D341Med (cell line): ENCODE data around the gene OSGIN1.

Experiments used
- DNase-seq: peaks from one replicate; pipeline ENCODE4 v3.0.0; 2012; ENCODE audit warnings: low spot score

OSGIN1 gene, protein sequence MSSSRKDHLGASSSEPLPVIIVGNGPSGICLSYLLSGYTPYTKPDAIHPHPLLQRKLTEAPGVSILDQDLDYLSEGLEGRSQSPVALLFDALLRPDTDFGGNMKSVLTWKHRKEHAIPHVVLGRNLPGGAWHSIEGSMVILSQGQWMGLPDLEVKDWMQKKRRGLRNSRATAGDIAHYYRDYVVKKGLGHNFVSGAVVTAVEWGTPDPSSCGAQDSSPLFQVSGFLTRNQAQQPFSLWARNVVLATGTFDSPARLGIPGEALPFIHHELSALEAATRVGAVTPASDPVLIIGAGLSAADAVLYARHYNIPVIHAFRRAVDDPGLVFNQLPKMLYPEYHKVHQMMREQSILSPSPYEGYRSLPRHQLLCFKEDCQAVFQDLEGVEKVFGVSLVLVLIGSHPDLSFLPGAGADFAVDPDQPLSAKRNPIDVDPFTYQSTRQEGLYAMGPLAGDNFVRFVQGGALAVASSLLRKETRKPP

DNA sequence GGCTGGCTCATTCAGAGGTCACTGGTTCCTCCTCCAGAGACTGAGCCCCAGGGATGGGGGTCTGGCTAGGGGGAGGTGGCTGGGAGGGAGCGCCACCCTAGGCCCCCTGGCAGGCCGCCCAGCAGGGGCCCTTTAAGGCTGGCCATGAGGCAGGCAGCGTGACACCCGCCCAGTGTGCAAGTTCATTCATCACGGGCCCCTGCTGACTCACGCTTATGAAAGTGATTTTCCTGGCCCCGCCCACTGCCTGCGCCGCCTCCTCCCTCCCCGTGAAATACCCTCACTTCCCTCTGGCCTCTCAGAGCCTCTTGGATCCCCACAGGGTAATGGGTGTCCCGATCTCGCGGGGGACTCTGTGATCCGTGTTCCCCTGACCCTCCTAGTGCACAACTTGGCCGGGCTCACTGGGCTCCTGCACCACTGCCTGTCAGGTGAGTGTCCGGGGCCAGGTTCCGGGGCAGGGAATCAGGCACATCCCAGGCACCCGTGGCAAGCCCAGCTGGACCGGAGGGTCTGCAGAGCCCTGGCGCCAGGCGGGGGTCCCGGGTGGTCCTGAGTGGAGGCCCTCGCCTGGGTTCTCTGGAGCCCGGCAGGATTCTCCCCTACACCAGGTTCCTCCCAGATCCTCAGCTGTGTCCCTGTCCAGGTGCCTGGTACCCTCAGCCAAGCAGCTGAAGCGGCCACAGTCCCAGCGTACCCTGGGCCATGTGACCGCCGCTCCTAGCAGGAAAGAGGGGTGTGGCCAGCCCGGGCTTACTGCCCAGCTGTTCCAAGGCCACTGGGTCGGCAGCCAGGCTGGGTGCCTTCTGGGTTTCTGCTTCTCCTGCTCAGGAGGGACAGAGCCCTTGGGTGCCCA is at the start of gene OSGIN1:
Gene OSGIN1 (plus strand): TSS at position 301 of the 856 bp plus-strand sequence. CDS start 4,432 bp downstream, outside the sequence.
- peak; percentile 84 for DNase-seq

DNA sequence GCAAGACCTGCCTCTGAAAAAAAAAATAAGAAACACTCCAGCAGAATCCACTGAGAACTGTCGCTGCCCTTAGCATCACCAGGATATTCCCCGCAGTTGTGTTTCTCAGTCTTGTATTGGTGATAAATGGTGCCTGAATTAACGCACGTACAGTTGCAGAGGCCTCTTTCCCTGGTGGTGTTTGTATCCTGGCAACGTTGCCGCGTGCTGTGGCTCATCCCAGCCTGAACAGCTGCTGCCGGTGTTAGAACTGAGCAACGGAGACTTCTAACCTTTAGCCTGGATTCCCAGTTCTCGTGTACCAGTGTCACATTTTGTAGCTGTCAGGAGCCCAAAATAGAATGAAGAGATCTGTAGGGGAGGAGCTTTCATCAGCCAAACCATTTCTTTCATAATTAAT is 49.3 kb upstream of the OSGIN1 start:
- DNase-seq: peak; percentile 59

DNA sequence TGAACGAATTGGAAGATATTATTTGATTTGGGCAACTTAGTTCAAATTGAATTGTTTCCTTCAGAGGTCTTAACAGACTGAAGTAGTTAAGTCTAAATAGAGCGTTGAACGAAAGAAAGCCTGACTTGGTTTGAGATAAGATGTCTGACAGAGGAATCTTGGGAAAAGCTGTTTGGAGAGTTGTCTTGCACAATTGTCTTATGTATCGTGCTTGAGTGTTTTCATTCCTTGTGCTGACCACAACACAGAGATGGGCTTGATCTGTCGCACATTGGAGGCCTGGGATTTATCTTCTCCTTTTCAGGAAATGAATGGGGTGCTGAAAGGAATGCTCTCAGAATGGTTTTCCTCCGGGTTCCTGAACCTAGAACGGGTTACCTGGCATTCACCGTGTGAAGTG is 46.4 kb upstream of the OSGIN1 start:
- DNase-seq: no peak

DNA sequence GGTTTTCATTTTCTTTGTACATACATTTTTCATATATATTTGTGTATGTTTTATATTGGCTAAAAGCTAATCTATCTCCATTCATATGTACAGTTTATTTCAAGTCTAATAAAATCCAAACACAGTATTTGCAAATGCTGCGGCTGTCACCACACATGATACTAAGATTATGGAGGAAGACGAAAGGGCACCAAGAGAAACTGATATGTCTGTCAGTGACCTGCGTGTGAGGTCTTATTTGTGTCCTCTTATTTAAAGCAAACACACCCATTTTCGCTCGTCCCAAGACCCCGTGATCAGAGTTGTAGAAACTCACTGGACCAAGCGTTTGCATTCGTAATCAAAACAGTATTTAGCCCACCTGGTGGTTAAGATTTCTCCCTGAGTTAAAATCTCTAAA is 45.9 kb upstream of the OSGIN1 start:
- no peak for DNase-seq

DNA sequence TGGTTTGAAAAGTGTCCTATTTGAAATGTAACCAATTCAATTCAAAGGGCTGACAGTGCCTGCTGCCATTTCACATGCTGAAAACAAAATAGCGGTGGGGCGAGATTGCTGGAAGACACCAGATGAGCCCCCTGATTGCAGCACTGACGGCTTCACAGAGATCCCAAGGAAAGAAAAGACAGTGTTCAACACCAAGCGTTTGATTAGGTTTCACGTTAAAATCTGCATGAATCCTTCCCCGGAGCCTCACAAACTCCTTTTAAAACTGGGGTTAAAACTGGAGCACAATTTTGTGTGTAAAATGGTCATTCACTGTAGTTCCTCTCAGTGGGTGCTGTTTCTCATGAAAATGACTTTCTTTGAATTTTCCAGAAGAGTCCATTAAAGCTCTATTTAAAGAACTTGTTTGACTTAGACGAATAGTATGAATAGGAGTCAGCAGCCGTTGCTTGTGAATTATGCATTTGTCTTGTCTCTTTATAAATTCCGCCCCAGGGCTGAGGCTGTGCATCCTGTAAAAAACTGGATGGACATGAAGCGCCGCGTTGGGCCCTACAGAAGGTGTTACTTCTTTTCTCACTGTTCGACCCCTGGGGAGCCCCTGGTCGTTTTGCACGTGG is 45.3 kb upstream of the OSGIN1 start:
- DNase-seq: no peak

DNA sequence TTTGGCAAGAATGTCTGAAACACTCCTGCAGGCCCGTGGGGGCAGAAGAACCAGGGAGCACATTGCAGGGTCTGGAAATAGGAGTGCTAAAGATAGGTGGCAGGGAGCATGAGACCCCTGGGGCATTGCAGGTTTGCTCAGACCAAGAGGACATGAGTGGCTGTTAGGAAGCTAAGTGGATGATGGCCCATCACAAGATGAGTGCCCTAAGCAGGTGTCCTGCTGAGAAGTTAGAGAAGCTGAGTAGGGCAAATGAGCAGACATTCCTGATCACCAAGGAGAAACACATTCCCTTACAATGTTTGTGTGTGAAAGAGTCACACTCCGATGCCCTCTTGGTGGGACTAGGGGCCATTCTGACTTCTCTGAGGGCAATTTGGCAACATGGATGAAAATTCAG is 44.2 kb upstream of the OSGIN1 start:
- DNase-seq: no peak

DNA sequence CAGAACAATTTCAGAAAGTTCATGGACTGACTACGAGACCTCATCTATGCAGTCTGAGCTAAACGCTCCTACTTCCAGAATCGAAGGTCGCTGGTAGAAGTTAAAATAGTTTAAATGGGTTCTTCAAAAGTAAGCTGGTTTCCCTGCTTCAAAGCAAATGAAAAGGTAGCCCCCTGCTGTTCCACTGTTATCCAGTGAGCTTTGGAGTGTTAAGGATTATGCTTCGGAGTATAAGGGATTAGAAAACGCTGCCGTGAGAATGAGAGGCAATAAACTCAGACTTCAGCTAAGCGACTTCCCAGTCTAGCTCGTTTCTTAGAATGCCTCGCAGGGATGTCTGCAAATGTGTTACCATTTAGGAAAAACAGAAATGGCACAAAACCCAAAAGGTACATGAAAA is 41.8 kb upstream of the OSGIN1 start:
- peak; percentile 63 for DNase-seq

DNA sequence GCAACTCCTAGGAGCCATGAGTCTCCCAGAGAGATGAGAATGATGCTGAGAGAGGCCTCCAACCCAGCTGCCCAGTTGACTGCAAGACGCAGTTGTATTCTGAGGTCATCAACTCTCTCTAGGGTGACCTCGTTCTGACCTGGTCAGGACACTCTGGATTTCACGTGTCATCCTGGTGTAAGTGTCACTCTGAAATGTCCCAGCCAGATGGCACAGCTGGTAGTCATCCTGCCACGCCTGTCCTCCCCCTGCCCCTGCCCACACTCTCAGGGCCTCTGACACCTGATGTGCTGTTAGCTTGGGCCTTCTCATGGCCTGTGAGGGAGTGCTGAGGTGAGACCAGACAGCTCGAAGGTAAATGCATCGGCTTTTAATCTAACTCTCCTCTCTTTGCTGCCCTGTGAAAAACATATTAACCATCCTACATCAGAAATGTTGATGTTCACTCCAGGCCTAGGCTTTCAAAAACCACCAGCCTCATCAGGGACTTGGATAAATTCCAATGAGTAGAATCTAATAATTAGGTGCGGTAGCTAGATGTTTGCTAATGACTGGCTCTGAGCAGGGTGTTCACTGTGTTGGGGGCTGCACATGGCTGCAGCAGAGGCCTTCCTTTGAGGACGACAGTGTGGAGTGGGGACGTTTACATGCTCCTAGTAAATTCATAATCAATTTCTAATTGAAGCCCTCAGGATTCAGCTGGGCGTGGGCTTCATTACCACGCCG is 40.4 kb upstream of the OSGIN1 start:
- no peak for DNase-seq

DNA sequence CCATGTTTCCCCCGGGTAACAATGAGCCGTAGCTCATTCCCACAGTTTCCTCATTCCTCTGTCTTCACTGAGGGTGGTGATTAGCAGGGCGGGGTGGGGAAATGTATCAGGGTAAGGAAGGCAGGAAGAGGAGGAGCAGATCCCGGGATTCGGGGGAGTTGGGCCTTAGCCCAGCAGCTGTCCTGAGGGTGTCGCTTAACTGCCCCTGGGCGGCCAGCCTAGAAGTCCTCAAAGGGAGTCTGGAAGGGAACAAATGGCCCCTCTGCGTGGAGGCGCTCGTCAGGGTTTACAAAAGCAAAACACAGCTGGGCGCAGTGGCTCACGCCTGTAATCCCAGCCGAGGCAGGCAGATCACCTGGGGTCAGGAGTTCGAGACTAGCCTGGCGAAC is 39.8 kb upstream of the OSGIN1 start:
- no peak for DNase-seq

DNA sequence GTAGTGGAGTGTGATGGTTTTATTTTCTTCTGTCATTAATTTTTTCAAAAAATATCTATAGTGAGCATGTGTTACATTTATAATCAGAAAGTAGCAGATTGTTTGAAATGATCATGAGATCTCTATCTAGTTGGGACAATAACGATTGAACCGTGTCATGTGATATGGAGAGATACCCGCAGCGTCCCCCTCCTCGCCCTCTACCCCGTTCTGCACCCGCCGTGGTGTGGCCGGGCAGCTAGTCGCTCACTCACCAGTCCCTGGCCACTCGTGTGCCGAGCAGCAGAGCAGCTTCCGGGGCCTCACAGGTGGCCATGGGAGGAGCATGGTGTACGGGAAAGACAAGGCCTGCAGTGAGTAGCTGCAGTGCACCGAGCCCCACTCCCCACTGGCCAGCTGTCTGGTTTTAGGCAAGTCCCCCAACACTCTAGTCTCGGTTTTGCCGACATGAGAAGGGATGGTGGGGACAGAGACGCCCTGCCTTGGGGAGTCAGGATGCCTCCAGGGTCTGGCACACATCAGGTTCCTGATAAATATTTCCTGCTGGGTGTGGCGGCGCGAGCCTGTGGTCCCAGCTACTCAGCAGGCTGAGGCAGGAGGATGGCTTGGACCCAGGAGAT is 38.8 kb upstream of the OSGIN1 start:
- no peak for DNase-seq

DNA sequence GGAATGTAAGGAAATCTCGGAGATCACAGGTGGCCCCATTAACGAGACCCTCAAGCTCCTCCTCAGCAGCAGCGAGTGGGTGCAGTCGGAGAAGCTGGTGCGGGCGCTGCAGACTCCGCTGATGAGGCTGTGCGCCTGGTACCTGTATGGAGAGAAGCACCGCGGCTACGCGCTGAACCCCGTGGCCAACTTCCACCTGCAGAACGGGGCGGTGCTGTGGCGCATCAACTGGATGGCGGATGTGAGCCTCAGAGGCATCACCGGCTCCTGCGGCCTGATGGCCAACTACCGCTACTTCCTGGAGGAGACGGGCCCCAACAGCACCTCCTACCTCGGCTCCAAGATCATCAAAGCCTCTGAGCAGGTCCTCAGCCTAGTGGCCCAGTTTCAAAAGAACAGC is 38.0 kb upstream of the OSGIN1 start:
- no peak for DNase-seq

DNA sequence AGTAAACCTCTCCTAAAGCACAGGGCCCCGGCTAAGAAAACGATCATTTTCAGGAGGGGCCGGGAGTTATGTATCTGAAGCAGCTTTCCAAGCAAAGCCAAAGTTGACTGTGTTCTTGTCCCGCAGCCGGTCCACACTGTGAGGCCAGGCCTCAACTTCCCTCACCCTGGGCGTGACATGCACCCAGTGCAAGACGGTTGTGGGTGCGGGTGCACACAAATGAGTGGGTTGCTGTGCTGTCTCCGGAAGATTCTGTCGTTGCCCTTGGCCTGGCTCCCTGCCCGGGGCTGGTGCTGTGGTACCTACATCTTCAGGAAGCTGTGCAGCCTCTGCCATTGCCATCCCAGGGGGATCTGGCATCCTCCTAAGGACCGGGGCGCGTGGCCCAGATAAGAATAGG is 37.5 kb upstream of the OSGIN1 start:
- no peak for DNase-seq

DNA sequence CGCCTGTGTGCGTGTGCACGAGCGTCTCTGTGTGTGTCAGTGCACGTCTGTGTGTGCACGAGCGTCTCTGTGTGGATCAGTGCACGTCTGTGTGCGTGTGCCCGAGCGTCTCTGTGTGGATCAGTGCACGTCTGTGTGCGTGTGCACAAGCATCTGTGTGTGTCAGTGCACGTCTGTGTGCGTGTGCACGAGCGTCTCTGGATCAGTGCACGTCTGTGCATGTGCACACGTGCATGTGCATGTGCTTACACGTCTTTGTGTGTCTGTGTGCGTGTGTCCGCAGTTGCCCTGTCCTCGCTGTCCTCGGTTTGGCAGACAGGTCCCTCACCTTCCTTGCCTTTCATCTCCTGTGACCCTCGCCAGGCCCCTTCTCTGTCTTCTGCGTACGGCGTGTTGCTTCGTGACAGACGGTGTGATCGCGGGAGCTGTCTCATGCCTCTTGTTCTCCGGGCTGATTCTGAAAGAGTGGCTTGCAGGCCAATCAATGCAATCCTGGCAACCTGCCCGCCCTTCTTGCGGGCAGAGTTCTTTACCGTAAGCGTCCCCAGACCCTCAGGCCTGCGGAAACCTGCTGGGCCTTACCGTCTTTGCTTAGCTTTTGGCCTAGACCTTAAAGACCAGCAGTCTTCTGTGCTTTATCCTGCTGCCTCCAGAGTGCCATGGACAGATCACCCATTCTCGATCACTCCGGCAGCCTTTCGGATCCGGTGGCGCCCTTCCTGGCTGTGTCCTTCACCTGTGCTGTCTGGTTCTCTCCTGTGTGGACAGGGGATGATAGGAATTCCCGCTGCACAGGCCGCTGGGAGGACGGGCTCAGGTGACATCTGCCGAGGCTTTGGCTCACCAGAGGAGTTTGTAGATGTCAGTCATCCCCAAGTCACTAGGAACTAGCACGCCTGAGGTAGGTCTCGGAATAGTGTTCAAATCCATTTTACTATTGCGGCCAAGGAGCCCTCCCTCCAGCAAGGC is 35.6 kb upstream of the OSGIN1 start:
- DNase-seq: no peak

DNA sequence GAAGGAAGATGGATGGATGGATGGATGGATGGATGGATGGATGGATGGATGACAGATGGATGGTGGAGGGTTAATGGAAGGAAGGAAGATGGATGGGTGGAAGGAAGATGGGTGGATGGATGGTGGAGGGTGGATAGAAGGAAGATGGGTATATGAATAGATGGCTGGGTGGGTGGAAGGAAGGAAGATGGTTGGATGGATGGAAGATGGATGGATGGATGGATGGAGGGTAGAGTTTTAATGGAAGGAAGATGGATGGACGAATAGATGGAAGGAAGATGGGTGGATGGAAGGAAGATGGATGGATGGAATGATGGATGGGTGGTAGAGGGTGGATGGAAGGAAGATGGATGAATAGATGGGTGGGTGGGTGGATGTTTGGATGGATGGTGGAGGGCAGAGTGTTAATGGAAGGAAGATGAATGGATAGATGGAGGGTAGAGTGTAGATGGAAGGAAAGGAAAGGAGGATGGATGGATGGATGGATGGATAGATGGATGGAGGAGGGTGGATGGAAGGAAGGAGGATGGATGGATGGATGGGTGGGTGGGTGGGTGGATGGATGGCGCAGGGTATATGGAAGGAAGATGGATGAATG is 32.0 kb upstream of the OSGIN1 start:
- no peak for DNase-seq

DNA sequence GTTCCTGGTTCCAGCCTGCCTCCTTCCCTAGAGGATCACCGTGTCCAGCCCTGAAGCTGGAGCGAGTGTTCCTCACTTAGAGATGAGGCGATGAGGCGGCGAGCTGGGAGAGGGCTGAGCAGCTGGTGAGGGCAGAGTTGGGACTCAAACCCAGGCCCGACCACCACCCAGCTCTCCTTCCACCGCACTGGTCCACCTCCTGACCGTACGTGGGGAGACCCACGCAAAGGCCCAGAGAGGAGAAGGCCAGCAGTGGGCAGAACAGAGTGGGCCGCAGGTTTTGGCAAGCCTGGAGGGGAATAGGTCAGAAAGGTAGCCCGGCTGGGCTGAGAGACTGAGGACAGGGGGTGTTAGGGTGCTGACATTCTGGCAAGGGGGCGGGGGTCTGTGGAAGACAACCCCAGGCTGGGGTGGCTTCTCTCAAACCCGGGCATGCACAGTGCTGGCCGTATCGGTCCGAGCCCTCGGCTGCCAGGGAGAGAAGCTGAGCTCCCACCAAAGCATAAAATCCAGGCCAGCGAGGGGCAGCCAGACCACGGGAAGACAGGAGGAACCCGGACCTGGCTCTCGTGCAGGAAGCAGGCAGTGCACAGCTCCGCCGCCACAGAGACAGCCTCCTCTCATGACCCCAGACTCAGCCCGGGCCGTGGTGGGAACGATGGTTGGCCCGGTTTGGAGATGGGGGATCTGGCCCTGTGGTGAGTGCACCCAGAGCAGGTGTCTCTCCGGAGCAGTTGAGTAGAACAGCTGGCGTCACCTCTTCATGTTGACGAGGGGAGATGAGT is 29.3 kb upstream of the OSGIN1 start:
- no peak for DNase-seq

DNA sequence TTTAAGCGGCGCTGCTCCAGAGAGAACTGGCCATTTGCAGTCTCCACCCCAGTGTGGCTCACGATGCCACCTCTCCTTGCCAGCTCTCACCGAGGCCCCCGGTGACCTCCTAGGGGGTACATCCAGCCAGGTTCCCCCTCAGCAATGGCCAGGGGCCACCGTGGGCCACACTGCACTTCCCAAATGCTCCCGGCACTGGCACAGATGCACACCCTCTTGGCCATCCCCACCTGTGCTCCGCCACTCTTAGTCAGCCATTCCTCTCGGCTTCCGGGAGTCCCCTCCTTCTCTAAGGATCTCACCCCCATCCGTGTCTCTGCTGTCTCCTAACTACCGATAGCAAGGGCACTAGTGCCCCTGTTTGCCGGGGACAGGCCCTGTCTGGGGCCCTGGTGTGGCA is 28.4 kb upstream of the OSGIN1 start:
- no peak for DNase-seq

DNA sequence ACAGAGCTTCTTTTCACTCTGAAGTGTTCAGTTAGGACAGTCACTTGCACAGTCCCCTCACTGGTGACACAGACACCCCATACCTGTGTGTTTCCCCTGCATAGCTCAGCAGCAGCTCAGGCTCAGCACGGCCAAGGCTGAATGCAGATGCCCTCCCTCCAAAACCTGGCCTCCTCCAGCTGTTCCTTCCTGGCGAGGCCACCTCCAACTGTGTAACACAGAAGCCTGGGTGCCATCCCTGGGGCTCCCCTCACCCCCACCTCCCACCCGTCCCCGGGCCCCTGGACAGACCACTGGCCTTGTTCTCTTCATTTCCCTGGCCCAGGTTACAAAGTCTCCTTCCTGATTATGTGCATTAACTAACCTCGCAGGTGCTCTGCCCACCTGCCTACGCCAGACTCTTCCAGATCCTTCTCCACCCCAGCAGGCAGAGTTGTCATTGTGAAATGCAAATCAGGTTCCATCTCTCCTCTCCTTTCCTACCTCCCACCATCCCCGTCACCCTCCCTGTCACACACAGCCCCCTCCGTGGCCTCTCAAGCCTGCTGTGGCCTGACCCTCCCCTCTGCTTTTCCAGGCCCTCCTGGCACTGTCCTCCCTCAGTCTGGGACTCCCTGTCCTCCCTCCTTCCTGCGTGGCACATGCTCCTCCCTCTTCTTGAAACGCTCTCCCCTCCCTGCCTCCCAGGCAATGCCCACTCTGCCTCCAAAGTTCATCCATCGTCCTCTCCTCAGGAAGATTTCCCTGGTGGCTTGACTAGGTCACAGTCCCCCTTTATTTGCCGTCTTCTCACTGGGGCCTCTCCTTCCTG is 27.7 kb upstream of the OSGIN1 start:
- DNase-seq: no peak
